Hepatocyte (in vitro differentiated cells): ENCODE data around the gene FBXL12.

ENCODE experiments used
- EZH2phosphoT487 ChIP-seq: fragments of 200-600 bp; sonication (generic); IDR thresholded peaks from one replicate; pipeline ENCODE4 v1.6.1; 2018; ENCODE audit warnings: antibody characterized with exemption, mild to moderate bottlenecking, low read depth, moderate library complexity; ENCODE audit not compliant: unreplicated experiment, severe bottlenecking
- TF ChIP-seq, protein P1 (sequence below): fragments of 200-600 bp; sonication (generic); IDR thresholded peaks from 2 replicates; pipeline ENCODE4 v1.5.1; 2016; ENCODE audit warnings: antibody characterized with exemption, mild to moderate bottlenecking; ENCODE audit not compliant: poor library complexity

GRCh38 chr19:9827289-9828238 lies 8.7 kb upstream of the FBXL12 start, which contains the start of gene UBL5:
- TF ChIP-seq, protein P1, sequence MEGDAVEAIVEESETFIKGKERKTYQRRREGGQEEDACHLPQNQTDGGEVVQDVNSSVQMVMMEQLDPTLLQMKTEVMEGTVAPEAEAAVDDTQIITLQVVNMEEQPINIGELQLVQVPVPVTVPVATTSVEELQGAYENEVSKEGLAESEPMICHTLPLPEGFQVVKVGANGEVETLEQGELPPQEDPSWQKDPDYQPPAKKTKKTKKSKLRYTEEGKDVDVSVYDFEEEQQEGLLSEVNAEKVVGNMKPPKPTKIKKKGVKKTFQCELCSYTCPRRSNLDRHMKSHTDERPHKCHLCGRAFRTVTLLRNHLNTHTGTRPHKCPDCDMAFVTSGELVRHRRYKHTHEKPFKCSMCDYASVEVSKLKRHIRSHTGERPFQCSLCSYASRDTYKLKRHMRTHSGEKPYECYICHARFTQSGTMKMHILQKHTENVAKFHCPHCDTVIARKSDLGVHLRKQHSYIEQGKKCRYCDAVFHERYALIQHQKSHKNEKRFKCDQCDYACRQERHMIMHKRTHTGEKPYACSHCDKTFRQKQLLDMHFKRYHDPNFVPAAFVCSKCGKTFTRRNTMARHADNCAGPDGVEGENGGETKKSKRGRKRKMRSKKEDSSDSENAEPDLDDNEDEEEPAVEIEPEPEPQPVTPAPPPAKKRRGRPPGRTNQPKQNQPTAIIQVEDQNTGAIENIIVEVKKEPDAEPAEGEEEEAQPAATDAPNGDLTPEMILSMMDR = no peak
- no peak for TF ChIP-seq EZH2phosphoT487
